HG03469 (cell line): ENCODE data around the gene PITHD1.
"Not testable (repeated sequence)": the region's sequence is repeated elsewhere in the genome, so short reads cannot be mapped to it uniquely, and the experiment has no call there.

ENCODE experiments used
- ATAC-seq: cut with Tn5 transposase; IDR thresholded peaks from one replicate; pipeline ENCODE4 v1.9.1; 2021; ENCODE audit warnings: mild to moderate bottlenecking, moderate library complexity, moderate number of reproducible peaks; ENCODE audit not compliant: unreplicated experiment

The PITHD1 gene

GRCh38 chr1:23797478-23798448 lies 19.5 kb downstream of the PITHD1 start:
- ATAC-seq = no peak

GRCh38 chr1:23798662-23799142 lies 20.5 kb downstream of the PITHD1 start:
- no peak for ATAC-seq

- ATAC-seq = no peak
Measured at GRCh38 chr1:23799255-23799569, 21.0 kb downstream of the PITHD1 start.

GRCh38 chr1:23799570-23800399 lies 21.6 kb downstream of the PITHD1 start:
- ATAC-seq = no peak

- ATAC-seq = peak; percentile 39
Measured at GRCh38 chr1:23800400-23801337, 22.5 kb downstream of the PITHD1 start, which contains the start of gene GALE. TSS of gene GALE (minus strand) at chr1:23800754. CDS start at chr1:23799007, 1,747 bp downstream.

- no peak for ATAC-seq
Measured at GRCh38 chr1:23801338-23801748, 23.1 kb downstream of the PITHD1 start.

- ATAC-seq = no peak
Measured at GRCh38 chr1:23801876-23802275, 23.7 kb downstream of the PITHD1 start.

- ATAC-seq = not testable (repeated sequence)
Measured at GRCh38 chr1:23802809-23803342, 24.7 kb downstream of the PITHD1 start.

- ATAC-seq = no peak
Measured at GRCh38 chr1:23803674-23804073, 25.5 kb downstream of the PITHD1 start.

GRCh38 chr1:23804183-23804835 lies 26.1 kb downstream of the PITHD1 start:
- ATAC-seq = no peak

GRCh38 chr1:23805025-23805424 lies 26.8 kb downstream of the PITHD1 start:
- ATAC-seq = no peak

GRCh38 chr1:23806280-23806679 lies 28.1 kb downstream of the PITHD1 start:
- no peak for ATAC-seq

- ATAC-seq = no peak
Measured at GRCh38 chr1:23807453-23807852, 29.2 kb downstream of the PITHD1 start.

- ATAC-seq = no peak
Measured at GRCh38 chr1:23809751-23810171, 31.5 kb downstream of the PITHD1 start.

- no peak for ATAC-seq
Measured at GRCh38 chr1:23810818-23811540, 32.8 kb downstream of the PITHD1 start.

GRCh38 chr1:23814016-23814415 lies 35.8 kb downstream of the PITHD1 start:
- no peak for ATAC-seq

- no peak for ATAC-seq
Measured at GRCh38 chr1:23816361-23816760, 38.1 kb downstream of the PITHD1 start.

GRCh38 chr1:23816906-23817305 lies 38.7 kb downstream of the PITHD1 start:
- ATAC-seq = no peak

- no peak for ATAC-seq
Measured at GRCh38 chr1:23817633-23818032, 39.4 kb downstream of the PITHD1 start.
